ENCODE results near the gene TDP1.

The TDP1 gene

GRCh38 chr14:89933002-89933401, 22.7 kb upstream of the TDP1 start:
- in situ Hi-C loops (cut with MboI; ENCODE audit: low sequenced_read_pairs), result no loop called here

- in situ Hi-C loops (cut with MboI; ENCODE audit: low sequenced_read_pairs), result no loop called here
Measured at GRCh38 chr14:89936654-89937185, 19.0 kb upstream of the TDP1 start.

DNA sequence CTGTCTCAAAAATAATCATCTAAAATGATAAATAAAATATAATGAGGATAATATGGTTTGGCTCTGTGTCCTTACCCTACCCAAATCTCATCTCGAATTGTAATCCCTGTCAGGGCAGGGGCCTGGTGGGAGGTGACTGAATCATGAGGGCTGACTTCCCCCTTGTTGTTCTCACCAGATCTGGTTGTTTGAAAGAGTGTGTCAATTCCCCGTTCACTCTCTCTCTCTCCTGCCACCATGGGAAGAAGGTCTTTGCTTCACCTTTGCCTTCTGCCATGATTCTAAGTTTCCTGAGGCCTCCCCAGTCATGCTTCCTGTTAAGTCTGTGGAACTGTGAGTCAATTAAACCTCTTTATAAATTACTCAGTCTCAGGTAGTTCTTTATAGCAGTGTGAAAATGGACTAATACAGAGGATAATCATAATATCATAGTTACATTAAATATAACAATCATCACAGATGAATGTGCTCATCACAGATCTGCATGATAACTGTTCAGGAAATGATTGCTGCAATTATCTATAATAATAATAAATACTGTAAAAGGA, 13.8 kb upstream of the TDP1 start:
- in situ Hi-C loops (cut with MboI; ENCODE audit: low sequenced_read_pairs), result no loop called here

GRCh38 chr14:89947344-89947743, 8.4 kb upstream of the TDP1 start:
- in situ Hi-C loops (cut with MboI; ENCODE audit: low sequenced_read_pairs), result no loop called here

DNA sequence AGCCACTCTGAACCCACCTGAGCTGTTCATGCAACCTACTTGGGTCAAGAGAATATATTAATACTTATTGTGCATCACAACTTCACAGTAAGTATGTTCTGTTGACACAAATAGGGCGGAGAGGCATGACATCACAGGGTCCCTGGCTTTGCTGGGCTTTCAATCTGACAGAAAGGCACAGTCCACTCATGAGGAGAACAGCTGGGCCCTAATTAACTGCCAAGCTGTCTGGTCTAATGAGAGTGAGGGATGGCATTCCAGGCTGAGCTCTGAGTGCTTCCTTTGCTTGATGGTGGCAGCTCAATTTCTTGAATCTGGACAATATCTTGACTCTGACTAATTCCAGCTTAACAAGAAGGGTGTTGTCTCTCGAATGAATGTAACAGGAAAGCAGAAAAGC, 3.2 kb upstream of the TDP1 start:
- in situ Hi-C loops (cut with MboI; ENCODE audit: low sequenced_read_pairs), result no loop called here

DNA sequence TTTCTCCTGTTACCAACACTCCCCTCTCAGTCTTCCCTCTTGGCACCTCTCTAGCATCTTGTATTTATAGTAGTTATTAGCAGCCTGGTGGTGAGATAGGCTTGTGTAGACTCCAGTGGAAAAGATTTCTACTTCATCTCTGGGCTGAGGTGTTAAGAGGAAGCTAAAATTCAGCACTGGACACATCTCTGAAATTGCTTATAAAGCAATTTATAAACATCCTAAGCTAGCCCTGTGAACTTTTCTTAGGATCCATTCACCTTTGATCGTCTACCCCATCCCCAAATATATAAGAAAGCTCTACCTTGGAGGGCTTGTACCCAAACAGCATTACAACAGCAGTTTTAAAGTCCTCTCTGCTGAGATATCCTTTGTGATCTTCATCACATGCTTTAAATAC, 2.1 kb upstream of the TDP1 start:
- in situ Hi-C loops (cut with MboI; ENCODE audit: low sequenced_read_pairs), result no loop called here

GRCh38 chr14:89954070-89955021, 1.4 kb upstream of the TDP1 start, which contains the start of gene EFCAB11:
Gene EFCAB11, minus strand, starts transcription at chr14:89954730. Its CDS starts 70 bp downstream, at chr14:89954660.
- in situ Hi-C loops (cut with MboI; ENCODE audit: low sequenced_read_pairs), result no loop called here

DNA sequence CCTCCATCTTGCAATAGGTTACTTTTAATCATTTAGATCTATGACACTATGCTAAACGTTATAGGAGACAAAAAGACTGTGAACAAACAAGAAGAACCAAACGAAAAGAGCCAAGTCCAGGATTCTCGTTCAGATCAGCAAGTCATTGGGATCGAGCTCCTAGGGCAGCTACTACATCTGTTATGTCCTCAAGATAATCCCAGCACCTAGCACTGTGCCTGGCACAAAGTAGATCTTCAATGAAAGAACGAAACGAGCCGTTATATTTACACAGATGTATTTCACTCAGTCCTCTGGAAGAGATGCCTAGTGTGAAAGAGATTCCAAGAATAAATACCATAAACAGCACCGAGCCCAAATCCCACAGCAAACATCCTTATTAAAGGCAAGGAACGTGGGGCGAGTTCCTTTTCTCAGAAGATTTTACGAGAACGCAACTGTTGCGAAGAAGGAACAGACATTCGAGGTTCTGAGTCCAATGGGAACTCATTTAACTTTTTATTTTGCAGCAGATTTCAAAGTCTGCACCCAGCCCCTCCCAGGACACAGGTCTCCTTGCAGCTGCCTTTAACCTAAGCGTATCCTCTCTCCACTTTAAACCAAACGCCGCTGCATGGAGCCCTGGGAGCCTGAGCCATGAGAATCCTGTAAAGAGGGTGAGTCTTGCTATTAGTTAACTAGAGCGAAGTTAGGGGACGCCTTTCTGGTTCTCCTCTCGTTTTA, 544 bp upstream of the TDP1 start:
- in situ Hi-C loops (cut with MboI; ENCODE audit: low sequenced_read_pairs), result no loop called here

GRCh38 chr14:89956661-89957009, 908 bp downstream of the TDP1 start:
- in situ Hi-C loops (cut with MboI; ENCODE audit: low sequenced_read_pairs), result no loop called here

DNA sequence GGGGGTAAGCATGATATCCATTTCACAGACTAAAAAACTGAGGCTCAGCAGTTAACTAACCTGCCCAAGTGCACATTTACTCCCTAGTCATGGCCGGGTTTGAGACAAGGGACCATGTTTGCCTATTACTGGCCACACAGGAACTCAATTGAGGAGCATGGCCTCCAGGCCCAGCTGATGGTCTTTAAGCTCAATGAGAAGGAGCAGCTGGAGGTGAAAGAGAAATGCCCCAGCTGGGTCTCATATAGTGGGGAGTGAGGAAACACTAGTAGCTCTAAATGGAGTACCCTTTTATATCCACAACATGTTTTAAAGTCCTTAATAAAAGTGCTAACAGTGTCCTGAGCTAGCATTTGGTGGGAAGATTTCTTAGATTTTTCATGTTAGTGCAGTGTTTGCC, 1.6 kb downstream of the TDP1 start:
- in situ Hi-C loops (cut with MboI; ENCODE audit: low sequenced_read_pairs), result no loop called here

GRCh38 chr14:89957791-89958190, 2.1 kb downstream of the TDP1 start:
- in situ Hi-C loops (cut with MboI; ENCODE audit: low sequenced_read_pairs), result no loop called here

DNA sequence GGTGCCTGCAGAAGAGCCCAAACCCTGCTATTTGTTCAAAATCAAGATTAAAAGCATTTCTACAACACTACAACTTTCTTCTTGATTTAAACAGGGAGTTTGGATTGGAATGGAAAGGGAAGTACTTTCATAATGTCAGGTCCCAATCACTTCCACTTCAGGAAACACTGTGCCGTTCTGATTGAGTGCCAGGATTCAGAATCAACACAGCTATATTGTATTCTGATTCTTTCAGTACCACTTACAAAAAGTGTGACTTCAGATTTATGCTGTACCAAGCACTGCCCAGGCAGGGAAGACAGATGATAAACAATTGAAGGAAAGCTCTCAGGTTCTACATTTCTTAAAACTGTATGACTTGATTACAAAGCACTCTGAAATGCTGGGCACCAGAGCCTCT, 3.2 kb downstream of the TDP1 start:
- in situ Hi-C loops (cut with MboI; ENCODE audit: low sequenced_read_pairs), result no loop called here

GRCh38 chr14:89959853-89960445, 4.2 kb downstream of the TDP1 start:
- in situ Hi-C loops (cut with MboI; ENCODE audit: low sequenced_read_pairs), result no loop called here

DNA sequence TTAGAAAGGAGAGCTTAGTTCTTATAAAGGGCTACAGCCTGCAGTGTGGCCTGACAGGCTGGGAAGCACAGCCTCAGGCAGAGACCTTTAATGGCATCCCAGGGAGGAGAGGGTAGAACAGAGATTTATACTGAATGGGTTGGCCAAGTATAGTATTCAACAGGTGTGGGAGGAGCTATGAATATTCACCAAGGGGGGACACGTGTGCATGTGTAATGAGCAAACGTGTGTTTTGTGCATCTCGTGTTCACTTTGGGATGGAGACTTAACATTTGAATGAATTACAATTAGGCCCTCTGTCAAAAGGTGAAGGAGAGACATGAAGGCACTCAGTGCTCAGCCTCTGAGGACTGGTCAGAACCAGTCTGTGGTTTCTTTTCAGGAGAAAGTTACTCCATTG, 5.2 kb downstream of the TDP1 start:
- in situ Hi-C loops (cut with MboI; ENCODE audit: low sequenced_read_pairs), result no loop called here

DNA sequence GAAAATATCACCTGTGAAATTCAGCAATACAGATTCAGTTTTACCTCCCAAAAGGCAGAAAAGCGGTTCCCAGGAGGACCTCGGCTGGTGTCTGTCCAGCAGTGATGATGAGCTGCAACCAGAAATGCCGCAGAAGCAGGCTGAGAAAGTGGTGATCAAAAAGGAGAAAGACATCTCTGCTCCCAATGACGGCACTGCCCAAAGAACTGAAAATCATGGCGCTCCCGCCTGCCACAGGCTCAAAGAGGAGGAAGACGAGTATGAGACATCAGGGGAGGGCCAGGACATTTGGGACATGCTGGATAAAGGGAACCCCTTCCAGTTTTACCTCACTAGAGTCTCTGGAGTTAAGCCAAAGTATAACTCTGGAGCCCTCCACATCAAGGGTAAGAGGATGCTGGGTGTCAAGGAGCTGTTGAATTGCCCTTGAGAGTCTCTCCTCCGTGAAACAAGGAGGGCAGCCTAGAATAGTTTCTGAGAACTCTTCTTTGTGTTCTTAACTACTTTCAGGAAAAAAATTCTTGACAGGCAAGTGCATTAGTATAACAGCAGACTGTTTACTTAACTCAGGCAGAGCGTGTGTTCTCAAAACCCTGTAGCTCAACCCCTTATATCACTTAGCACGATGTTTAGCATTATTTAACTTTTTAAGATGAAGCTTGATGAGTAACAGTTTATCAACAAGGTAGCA, 7.7 kb downstream of the TDP1 start:
- in situ Hi-C loops (cut with MboI; ENCODE audit: low sequenced_read_pairs), result no loop called here

GRCh38 chr14:89965839-89966238, 10.1 kb downstream of the TDP1 start:
- in situ Hi-C loops (cut with MboI; ENCODE audit: low sequenced_read_pairs), result no loop called here

GRCh38 chr14:89973234-89973823, 17.6 kb downstream of the TDP1 start:
- in situ Hi-C loops (cut with MboI; ENCODE audit: low sequenced_read_pairs), result no loop called here

DNA sequence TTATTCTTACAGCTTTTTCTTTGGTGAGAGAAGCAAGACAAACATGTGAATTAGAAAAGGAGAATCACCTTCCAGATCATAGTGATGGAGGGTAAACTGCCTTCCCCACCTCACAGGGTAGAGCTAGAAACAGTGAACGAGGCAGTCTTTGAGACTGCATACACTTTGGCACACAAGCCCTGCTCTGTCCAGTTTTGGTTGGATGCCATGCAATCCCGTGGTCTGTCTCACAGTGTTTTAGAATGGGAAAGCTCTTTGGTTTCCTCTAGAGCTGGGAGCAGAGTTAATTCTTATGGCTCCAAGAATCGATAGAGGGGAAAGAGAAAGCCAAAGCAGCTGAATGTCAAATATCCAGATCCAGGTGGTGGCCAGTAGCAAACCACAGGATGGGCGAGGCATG, 21.9 kb downstream of the TDP1 start:
- in situ Hi-C loops (cut with MboI; ENCODE audit: low sequenced_read_pairs), result loop anchor here (25.0 kb wide), 1 partner anchor 260 kb away; no protein-coding TSS in a partner anchor

GRCh38 chr14:89978656-89979055, 22.9 kb downstream of the TDP1 start:
- in situ Hi-C loops (cut with MboI; ENCODE audit: low sequenced_read_pairs), result loop anchor here (25.0 kb wide), 1 partner anchor 259 kb away; no protein-coding TSS in a partner anchor

DNA sequence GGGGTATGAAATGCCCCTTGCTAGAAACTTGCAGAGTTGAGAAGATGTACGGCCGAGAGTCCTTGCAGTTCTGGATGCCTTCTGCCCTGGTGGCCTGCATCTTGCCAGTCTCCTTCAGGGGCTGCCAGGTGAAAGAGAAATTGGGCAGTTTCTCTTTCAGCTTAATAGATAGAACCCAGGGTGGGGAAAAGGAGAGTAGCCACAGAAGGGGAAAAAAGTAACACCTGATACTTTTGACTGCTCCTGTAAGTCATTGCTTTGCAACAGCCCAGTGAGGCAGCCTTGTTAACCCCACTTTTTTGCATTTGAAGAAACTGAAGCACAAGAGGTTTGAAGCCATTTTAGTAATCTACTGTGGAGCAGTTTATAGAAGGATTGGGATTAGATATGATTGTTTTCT, 27.6 kb downstream of the TDP1 start:
- in situ Hi-C loops (cut with MboI; ENCODE audit: low sequenced_read_pairs), result loop anchor here (25.0 kb wide), 1 partner anchor 254 kb away; no protein-coding TSS in a partner anchor
